Measurements from ENCODE around the gene STOX2. TPM values are rescaled to one million over a fixed set of nuclear protein-coding genes. Genes with fewer than 3 reads are reported as not detected.

The STOX2 gene
- total RNA-seq, 1 donor from 2014 or later = 2.5 TPM

- H3K27ac ChIP-seq (ENCODE audit: low read depth, low read length) = no peak overlapping the region
- no peaks in the 10 kb centered on the region for H4K20me1 ChIP-seq (ENCODE audit: insufficient read depth, low read length)
- no peaks in the 10 kb centered on the region for H3K4me1 ChIP-seq (ENCODE audit: insufficient read depth, low read length)
- no peak overlapping the region for H3K9ac ChIP-seq (ENCODE audit: low read length)
- H3K36me3 ChIP-seq (ENCODE audit: insufficient read depth, low read length) = no peaks in the 10 kb centered on the region
- no peaks in the 10 kb centered on the region for H3K27me3 ChIP-seq (ENCODE audit: insufficient read depth, low read length)
- Mint-ChIP-seq H3K9me3 (ENCODE audit: unreplicated experiment) (no peaks in the 10 kb centered on the region), H3K27me3 (ENCODE audit: low read depth, unreplicated experiment) (peaks cover 13% of the 10 kb centered on the region), H3K4me3 (ENCODE audit: unreplicated experiment) (no peak overlapping the region), H3K27ac (ENCODE audit: unreplicated experiment) (no peak overlapping the region), H3K4me1 (ENCODE audit: low read depth, unreplicated experiment) (peaks cover 6% of the 10 kb centered on the region), H3K36me3 (ENCODE audit: low read depth, unreplicated experiment) (no peaks in the 10 kb centered on the region)
- no peak overlapping the region for H3K4me3 ChIP-seq (ENCODE audit: insufficient read depth, low read depth, low read length)
- DNase-seq (ENCODE audit: low read depth) (no peak), FAIRE-seq (no peak)
- TF ChIP-seq CTCF (IDR thresholded peaks at IDR 0.05; ENCODE audit: insufficient read depth, low read depth, low read length) = no peak
- no peak for TF ChIP-seq EZH2 (IDR thresholded peaks at IDR 0.05; ENCODE audit: insufficient read depth, low read length)
- no peak overlapping the region for H2AFZ ChIP-seq (ENCODE audit: low read depth, low read length)
- H3K79me2 ChIP-seq (ENCODE audit: insufficient read depth, low read length) = no peaks in the 10 kb centered on the region
- H3K9me3 ChIP-seq (ENCODE audit: insufficient read depth, low read depth, low read length) = no peaks in the 10 kb centered on the region
- H3K4me2 ChIP-seq (ENCODE audit: low read length) = no peak overlapping the region
Observed at GRCh38 chr4:183870997-183871396, 34.1 kb upstream of the STOX2 start.

- FAIRE-seq = no peak
- H3K4me2 ChIP-seq (ENCODE audit: low read length) = no peak overlapping the region
- H3K27me3 ChIP-seq (ENCODE audit: insufficient read depth, low read length) = no peaks in the 10 kb centered on the region
- Mint-ChIP-seq H3K4me1 (ENCODE audit: low read depth, unreplicated experiment) (peaks cover 8% of the 10 kb centered on the region), H3K27me3 (ENCODE audit: low read depth, unreplicated experiment) (peaks cover 10% of the 10 kb centered on the region), H3K4me3 (ENCODE audit: unreplicated experiment) (no peak overlapping the region), H3K36me3 (ENCODE audit: low read depth, unreplicated experiment) (no peaks in the 10 kb centered on the region), H3K27ac (ENCODE audit: unreplicated experiment) (no peak overlapping the region), H3K9me3 (ENCODE audit: unreplicated experiment) (no peaks in the 10 kb centered on the region)
- H3K36me3 ChIP-seq (ENCODE audit: insufficient read depth, low read length) = no peaks in the 10 kb centered on the region
- TF ChIP-seq EZH2 (IDR thresholded peaks at IDR 0.05; ENCODE audit: insufficient read depth, low read length) (no peak), CTCF (IDR thresholded peaks at IDR 0.05; ENCODE audit: insufficient read depth, low read depth, low read length) (no peak)
- DNase-seq (ENCODE audit: low read depth) = no peak
- H3K9me3 ChIP-seq (ENCODE audit: insufficient read depth, low read depth, low read length) = no peaks in the 10 kb centered on the region
- no peaks in the 10 kb centered on the region for H3K79me2 ChIP-seq (ENCODE audit: insufficient read depth, low read length)
- no peak overlapping the region for H3K9ac ChIP-seq (ENCODE audit: low read length)
- no peak overlapping the region for H2AFZ ChIP-seq (ENCODE audit: low read depth, low read length)
- H3K4me3 ChIP-seq (ENCODE audit: insufficient read depth, low read depth, low read length) = no peak overlapping the region
- no peak overlapping the region for H3K27ac ChIP-seq (ENCODE audit: low read depth, low read length)
- H4K20me1 ChIP-seq (ENCODE audit: insufficient read depth, low read length) = no peaks in the 10 kb centered on the region
- peaks cover 2% of the 10 kb centered on the region for H3K4me1 ChIP-seq (ENCODE audit: insufficient read depth, low read length)
Observed at GRCh38 chr4:183871581-183871980, 33.5 kb upstream of the STOX2 start.

- H3K27ac Mint-ChIP-seq (ENCODE audit: unreplicated experiment) = no peak overlapping the region
- no peaks in the 10 kb centered on the region for H3K79me2 ChIP-seq (ENCODE audit: insufficient read depth, low read length)
- no peaks in the 10 kb centered on the region for H3K9me3 Mint-ChIP-seq (ENCODE audit: unreplicated experiment)
- no peaks in the 10 kb centered on the region for H3K27me3 ChIP-seq (ENCODE audit: insufficient read depth, low read length)
- H3K9me3 ChIP-seq (ENCODE audit: insufficient read depth, low read depth, low read length) = no peaks in the 10 kb centered on the region
- H3K27ac ChIP-seq (ENCODE audit: low read depth, low read length) = no peak overlapping the region
- no peak overlapping the region for H3K9ac ChIP-seq (ENCODE audit: low read length)
- peaks cover 10% of the 10 kb centered on the region for H3K27me3 Mint-ChIP-seq (ENCODE audit: low read depth, unreplicated experiment)
- H3K4me2 ChIP-seq (ENCODE audit: low read length) = no peak overlapping the region
- TF ChIP-seq EZH2 (IDR thresholded peaks at IDR 0.05; ENCODE audit: insufficient read depth, low read length) (no peak), CTCF (IDR thresholded peaks at IDR 0.05; ENCODE audit: insufficient read depth, low read depth, low read length) (no peak)
- H3K4me3 ChIP-seq (ENCODE audit: insufficient read depth, low read depth, low read length) = no peak overlapping the region
- H3K4me1 ChIP-seq (ENCODE audit: insufficient read depth, low read length) = peaks cover 6% of the 10 kb centered on the region
- FAIRE-seq = no peak
- no peaks in the 10 kb centered on the region for H4K20me1 ChIP-seq (ENCODE audit: insufficient read depth, low read length)
- no peak overlapping the region for H2AFZ ChIP-seq (ENCODE audit: low read depth, low read length)
- peaks cover 8% of the 10 kb centered on the region for H3K4me1 Mint-ChIP-seq (ENCODE audit: low read depth, unreplicated experiment)
- H3K4me3 Mint-ChIP-seq (ENCODE audit: unreplicated experiment) = no peak overlapping the region
- no peak for DNase-seq (ENCODE audit: low read depth)
- no peaks in the 10 kb centered on the region for H3K36me3 Mint-ChIP-seq (ENCODE audit: low read depth, unreplicated experiment)
- no peaks in the 10 kb centered on the region for H3K36me3 ChIP-seq (ENCODE audit: insufficient read depth, low read length)
Observed at GRCh38 chr4:183872531-183872930, 32.6 kb upstream of the STOX2 start.
